ENCODE results near the gene MAT2B. TPM values are rescaled to one million over a fixed set of nuclear protein-coding genes. Genes with fewer than 3 reads are reported as not detected.

The MAT2B gene
- total and polyA plus RNA-seq, 2 of the 8 experiments (the other 6 are each of a cell fraction or from before 2014, with no cell fraction given) = 33.9 to 65.2 TPM

DNA sequence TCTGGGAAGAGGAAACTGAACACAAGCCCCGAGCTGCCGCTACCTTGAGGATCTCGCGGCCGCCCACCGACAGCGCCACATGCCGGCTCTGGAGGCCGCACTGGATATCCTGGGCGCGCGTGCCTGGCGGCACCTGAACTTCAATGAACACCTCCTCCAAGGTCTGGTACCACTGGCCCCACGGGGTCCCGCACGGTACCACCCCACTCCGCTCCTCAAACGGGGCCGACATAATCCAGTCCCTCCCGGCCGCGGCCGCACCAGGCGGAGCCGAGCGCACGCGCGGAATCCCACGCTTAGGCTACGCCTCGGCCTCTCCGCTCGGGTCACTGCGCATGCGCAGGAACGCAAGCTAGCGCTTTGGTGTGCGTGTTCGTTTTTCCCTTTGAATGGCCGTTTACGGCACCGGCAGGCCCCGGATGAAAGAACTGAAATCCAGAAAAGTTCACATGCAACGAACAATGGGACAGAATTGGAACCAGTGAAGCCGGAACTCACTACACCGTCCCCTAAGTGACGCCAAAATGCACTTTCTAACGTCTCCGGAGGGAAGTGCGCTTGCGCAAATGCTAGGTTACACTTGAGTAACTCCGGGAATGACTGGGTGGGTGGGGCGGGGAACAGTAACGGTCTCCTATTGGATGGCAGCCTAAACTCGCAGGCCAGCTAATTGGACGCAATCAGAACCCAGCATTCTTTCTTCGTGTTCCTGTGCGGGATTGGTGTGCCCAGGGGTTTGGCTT is 45.4 kb upstream of the MAT2B start, which contains the start of gene NUDCD2 (continued):
- TF ChIP-seq, protein P1, sequence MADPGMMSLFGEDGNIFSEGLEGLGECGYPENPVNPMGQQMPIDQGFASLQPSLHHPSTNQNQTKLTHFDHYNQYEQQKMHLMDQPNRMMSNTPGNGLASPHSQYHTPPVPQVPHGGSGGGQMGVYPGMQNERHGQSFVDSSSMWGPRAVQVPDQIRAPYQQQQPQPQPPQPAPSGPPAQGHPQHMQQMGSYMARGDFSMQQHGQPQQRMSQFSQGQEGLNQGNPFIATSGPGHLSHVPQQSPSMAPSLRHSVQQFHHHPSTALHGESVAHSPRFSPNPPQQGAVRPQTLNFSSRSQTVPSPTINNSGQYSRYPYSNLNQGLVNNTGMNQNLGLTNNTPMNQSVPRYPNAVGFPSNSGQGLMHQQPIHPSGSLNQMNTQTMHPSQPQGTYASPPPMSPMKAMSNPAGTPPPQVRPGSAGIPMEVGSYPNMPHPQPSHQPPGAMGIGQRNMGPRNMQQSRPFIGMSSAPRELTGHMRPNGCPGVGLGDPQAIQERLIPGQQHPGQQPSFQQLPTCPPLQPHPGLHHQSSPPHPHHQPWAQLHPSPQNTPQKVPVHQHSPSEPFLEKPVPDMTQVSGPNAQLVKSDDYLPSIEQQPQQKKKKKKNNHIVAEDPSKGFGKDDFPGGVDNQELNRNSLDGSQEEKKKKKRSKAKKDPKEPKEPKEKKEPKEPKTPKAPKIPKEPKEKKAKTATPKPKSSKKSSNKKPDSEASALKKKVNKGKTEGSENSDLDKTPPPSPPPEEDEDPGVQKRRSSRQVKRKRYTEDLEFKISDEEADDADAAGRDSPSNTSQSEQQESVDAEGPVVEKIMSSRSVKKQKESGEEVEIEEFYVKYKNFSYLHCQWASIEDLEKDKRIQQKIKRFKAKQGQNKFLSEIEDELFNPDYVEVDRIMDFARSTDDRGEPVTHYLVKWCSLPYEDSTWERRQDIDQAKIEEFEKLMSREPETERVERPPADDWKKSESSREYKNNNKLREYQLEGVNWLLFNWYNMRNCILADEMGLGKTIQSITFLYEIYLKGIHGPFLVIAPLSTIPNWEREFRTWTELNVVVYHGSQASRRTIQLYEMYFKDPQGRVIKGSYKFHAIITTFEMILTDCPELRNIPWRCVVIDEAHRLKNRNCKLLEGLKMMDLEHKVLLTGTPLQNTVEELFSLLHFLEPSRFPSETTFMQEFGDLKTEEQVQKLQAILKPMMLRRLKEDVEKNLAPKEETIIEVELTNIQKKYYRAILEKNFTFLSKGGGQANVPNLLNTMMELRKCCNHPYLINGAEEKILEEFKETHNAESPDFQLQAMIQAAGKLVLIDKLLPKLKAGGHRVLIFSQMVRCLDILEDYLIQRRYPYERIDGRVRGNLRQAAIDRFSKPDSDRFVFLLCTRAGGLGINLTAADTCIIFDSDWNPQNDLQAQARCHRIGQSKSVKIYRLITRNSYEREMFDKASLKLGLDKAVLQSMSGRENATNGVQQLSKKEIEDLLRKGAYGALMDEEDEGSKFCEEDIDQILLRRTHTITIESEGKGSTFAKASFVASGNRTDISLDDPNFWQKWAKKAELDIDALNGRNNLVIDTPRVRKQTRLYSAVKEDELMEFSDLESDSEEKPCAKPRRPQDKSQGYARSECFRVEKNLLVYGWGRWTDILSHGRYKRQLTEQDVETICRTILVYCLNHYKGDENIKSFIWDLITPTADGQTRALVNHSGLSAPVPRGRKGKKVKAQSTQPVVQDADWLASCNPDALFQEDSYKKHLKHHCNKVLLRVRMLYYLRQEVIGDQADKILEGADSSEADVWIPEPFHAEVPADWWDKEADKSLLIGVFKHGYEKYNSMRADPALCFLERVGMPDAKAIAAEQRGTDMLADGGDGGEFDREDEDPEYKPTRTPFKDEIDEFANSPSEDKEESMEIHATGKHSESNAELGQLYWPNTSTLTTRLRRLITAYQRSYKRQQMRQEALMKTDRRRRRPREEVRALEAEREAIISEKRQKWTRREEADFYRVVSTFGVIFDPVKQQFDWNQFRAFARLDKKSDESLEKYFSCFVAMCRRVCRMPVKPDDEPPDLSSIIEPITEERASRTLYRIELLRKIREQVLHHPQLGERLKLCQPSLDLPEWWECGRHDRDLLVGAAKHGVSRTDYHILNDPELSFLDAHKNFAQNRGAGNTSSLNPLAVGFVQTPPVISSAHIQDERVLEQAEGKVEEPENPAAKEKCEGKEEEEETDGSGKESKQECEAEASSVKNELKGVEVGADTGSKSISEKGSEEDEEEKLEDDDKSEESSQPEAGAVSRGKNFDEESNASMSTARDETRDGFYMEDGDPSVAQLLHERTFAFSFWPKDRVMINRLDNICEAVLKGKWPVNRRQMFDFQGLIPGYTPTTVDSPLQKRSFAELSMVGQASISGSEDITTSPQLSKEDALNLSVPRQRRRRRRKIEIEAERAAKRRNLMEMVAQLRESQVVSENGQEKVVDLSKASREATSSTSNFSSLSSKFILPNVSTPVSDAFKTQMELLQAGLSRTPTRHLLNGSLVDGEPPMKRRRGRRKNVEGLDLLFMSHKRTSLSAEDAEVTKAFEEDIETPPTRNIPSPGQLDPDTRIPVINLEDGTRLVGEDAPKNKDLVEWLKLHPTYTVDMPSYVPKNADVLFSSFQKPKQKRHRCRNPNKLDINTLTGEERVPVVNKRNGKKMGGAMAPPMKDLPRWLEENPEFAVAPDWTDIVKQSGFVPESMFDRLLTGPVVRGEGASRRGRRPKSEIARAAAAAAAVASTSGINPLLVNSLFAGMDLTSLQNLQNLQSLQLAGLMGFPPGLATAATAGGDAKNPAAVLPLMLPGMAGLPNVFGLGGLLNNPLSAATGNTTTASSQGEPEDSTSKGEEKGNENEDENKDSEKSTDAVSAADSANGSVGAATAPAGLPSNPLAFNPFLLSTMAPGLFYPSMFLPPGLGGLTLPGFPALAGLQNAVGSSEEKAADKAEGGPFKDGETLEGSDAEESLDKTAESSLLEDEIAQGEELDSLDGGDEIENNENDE (IDR thresholded peaks at IDR 0.05; ENCODE audit: insufficient replicate concordance, low read length) = no peak
- TF ChIP-seq SP4 (IDR thresholded peaks at IDR 0.05; ENCODE audit: low read length) = no peak
- TF ChIP-seq SIRT6 (IDR thresholded peaks at IDR 0.05; ENCODE audit: low read length) = no peak
- peak; percentile 86 for TF ChIP-seq SP1 (IDR thresholded peaks at IDR 0.05; ENCODE audit: low read depth, low read length)
- peak; percentile 78 to 88 for TF ChIP-seq POLR2A (IDR thresholded peaks at IDR 0.05; ENCODE audit: control extremely low read depth in 1 of 2, low read depth in 2 of 2, low read length in 2 of 2)
- TF ChIP-seq HDAC6 (IDR thresholded peaks at IDR 0.05; ENCODE audit: low read depth, low read length) = no peak
- peak in 1 of 2 experiments; percentile 49; a peak in 2 of 4 replicates for TF ChIP-seq HDAC2 (IDR thresholded peaks at IDR 0.05; ENCODE audit: borderline replicate concordance in 1 of 2, low read depth in 2 of 2, low read length in 2 of 2)
- no peak for TF ChIP-seq BRCA1 (IDR thresholded peaks at IDR 0.05; ENCODE audit: low read depth, low read length)
- no peak for TF ChIP-seq JUN (IDR thresholded peaks at IDR 0.05; ENCODE audit: low read depth, low read length)
- peak; percentile 92 for TF ChIP-seq ASH2L (IDR thresholded peaks at IDR 0.05; ENCODE audit: low read length)
- no peak for TF ChIP-seq ZNF274 (IDR thresholded peaks at IDR 0.05; ENCODE audit: borderline replicate concordance, extremely low read depth, low read length)
- TF ChIP-seq BCL11A (IDR thresholded peaks at IDR 0.05; ENCODE audit: low read depth in 2 of 2, low read length in 2 of 2) = no peak
